IPS DF 6.9 (cell line): ENCODE data around the gene GMPPA.

ENCODE experiments used
- DNase-seq: peaks from one replicate; pipeline ENCODE4 v3.0.0-alpha.2; 2013; ENCODE audit warnings: low read depth, low spot score
- H3K27ac ChIP-seq: one replicate; pipeline ENCODE4 v1.5.1; 2013; ENCODE audit warnings: low read length, control low read depth
- H3K27me3 ChIP-seq: 2 replicates; pipeline ENCODE4 v1.6.1; 2013; ENCODE audit warnings: mild to moderate bottlenecking, low read length; ENCODE audit not compliant: control insufficient read depth, insufficient read depth
- H3K36me3 ChIP-seq: 2 replicates; pipeline ENCODE4 v1.6.1; 2013; ENCODE audit warnings: low read length; ENCODE audit not compliant: control insufficient read depth, insufficient read depth
- H3K4me1 ChIP-seq: 2 replicates; pipeline ENCODE4 v1.6.1; 2013; ENCODE audit warnings: low read length; ENCODE audit not compliant: control insufficient read depth, insufficient read depth
- H3K4me3 ChIP-seq: 2 replicates; pipeline ENCODE4 v1.5.1; 2013; ENCODE audit warnings: mild to moderate bottlenecking, low read length
- H3K9me3 ChIP-seq: 2 replicates; pipeline ENCODE4 v1.6.1; 2013; ENCODE audit warnings: low read length, inconsistent platforms; ENCODE audit not compliant: control insufficient read depth, insufficient read depth
- WGBS: extraction: QIAGEN DNeasy Blood & Tissue Kit; methylation state at CpG from one replicate; pipeline ENCODE4 v1.1.7; 2013; ENCODE audit warnings: mixed read lengths, missing lambda C conversion rate; ENCODE audit not compliant: insufficient read length, insufficient coverage; 5-methylcytosine and 5-hydroxymethylcytosine counted together

GMPPA gene

DNA sequence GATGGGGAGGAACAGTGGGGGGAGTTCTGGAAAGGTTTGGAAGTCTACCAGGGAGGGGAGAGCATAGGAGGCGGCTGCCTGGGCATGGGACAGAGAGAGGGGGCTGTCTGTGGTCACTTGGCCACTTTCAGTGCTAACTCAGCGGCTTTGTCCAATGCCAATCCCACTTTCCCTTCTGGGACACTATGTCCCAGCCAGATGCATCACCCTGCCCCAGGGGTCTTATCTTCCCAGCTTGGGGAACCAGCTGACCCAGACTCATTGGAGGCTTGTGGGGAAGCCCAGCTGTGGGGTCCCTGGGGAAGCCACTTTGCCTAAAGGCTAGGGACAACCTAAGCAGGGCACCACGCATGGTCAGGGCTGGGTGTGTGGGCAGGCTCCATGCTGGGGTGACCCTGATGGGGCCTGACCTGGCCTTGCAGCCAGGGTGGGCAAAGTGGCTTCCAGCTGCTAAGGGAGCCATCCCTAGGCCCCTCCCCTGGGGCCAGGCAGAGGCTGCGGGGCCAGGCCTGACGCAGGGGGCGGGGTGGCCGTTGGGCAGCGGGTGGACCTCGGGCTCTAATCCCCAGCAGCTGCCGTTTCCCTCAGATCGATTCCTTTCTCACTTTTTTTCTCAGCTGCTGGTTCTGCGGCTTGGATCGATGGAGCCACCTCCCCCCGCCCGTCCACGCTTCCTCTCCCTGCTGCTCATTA, 14.0 kb downstream of the GMPPA start:
- WGBS = no CpG with 5 or more reads among the region's 16 CpGs
- H3K27me3 ChIP-seq = peaks cover 12% of the 10 kb centered on the region
- no peaks in the 10 kb centered on the region; the same call in 1 of the 2 replicates for H3K36me3 ChIP-seq
- no peak for DNase-seq
- H3K4me1 ChIP-seq = peaks cover 25% of the 10 kb centered on the region
- no peak overlapping the region for H3K27ac ChIP-seq
- H3K4me3 ChIP-seq = no peak overlapping the region
- H3K9me3 ChIP-seq = no peaks in the 10 kb centered on the region

GRCh38 chr2:219513787-219514186, 15.1 kb downstream of the GMPPA start:
- Histone ChIP-seq H3K9me3 (no peaks in the 10 kb centered on the region), H3K27me3 (peaks cover 12% of the 10 kb centered on the region), H3K36me3 (no peaks in the 10 kb centered on the region; the same call in 1 of the 2 replicates), H3K4me3 (no peak overlapping the region), H3K4me1 (peaks cover 21% of the 10 kb centered on the region), H3K27ac (no peak overlapping the region)
- no peak for DNase-seq
- no CpG with 5 or more reads among the region's 4 CpGs for WGBS

DNA sequence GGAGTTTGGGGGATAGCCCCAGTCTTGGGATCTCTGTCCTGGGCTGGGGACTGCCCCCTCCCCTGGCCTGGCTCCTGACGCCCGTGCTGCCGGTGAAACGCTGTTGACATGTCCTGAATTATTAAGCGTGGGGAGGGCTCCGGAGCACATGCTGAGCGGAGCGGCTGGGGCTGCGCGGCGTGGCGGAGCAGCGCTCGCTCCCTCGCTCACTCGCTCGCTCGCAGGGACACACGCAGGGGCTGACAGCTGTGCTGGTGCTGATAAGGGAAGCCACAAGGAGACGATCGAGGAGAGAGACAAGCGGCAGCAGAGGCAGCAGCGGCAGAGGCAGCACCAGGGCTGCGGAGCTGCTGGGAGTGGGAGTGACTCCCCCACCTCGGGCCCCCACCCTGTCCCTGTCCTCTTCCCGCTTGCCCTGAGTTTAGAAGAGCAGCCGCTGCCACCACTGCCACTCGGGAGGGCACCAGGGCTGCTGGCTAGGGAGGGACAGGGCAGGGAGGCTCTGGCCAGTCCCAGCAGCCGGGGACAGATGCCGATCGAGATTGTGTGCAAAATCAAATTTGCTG, 15.6 kb downstream of the GMPPA start, which contains the start of gene ASIC4:
Gene ASIC4, plus strand, starts transcription at position 287 of the 566 bp plus-strand sequence. Its CDS starts 243 bp downstream, at position 530.
- Histone ChIP-seq H3K4me1 (peaks cover 19% of the 10 kb centered on the region), H3K27me3 (peaks cover 12% of the 10 kb centered on the region), H3K36me3 (no peaks in the 10 kb centered on the region; the same call in 1 of the 2 replicates), H3K4me3 (no peak within 1 kb of the TSS), H3K9me3 (no peaks in the 10 kb centered on the region), H3K27ac (no peak within 1 kb of the TSS)
- no peak for DNase-seq
- WGBS = no CpG with 5 or more reads among the region's 31 CpGs

DNA sequence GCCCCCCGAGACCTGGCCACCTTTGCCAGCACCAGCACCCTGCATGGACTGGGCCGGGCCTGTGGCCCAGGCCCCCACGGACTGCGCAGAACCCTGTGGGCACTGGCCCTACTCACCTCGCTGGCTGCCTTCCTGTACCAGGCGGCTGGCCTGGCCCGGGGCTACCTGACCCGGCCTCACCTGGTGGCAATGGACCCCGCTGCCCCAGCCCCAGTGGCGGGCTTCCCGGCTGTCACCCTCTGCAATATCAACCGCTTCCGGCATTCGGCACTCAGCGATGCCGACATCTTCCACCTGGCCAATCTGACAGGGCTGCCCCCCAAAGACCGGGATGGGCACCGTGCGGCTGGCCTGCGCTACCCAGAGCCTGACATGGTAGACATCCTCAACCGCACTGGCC, 16.1 kb downstream of the GMPPA start:
- peaks cover 12% of the 10 kb centered on the region for H3K27me3 ChIP-seq

DNA sequence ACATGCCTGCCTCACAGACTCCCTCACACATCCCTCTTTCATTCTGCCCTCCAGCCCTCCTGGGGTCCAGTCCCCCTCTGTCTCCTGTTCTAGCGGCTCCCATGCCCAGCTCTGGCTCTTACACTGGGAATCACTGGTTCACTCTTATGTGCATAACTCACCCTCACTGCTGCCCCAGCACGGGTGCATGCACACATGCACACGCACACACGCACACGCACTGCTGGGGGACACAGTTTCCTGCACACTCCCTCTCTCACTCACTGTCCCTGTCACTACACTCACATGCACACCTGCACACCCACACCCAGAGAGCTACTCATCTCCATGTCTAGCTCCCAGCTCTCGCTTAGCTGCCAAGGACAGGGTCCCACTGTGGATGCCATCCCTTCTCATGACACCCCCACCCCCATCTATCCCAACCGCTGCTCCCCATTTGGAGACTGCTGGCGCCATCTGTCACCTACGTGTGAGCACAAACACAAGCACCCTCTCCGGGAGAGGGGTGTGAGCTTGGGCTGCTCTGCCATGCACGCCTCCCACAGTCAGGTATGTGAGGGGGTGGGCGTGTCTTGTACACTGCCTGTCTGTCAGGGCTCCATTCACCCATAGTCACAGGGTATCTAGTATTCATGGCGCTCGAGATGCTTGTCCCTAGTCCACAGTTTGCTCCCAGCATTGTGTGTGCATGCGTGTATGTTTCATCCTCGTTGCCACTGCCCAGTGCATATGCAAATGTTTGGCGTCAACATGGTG, 17.4 kb downstream of the GMPPA start:
- Histone ChIP-seq H3K36me3 (no peaks in the 10 kb centered on the region; the same call in 1 of the 2 replicates), H3K27ac (no peak overlapping the region), H3K4me3 (no peak overlapping the region), H3K4me1 (peaks cover 13% of the 10 kb centered on the region), H3K27me3 (peaks cover 12% of the 10 kb centered on the region), H3K9me3 (no peaks in the 10 kb centered on the region)
- WGBS = no CpG with 5 or more reads among the region's 17 CpGs
- DNase-seq = no peak

More for the DNA sequence above, 16.1 kb downstream of the GMPPA start:
- DNase-seq = no peak
- no CpG with 5 or more reads among the region's 21 CpGs for WGBS
- Histone ChIP-seq H3K36me3 (no peaks in the 10 kb centered on the region; the same call in 1 of the 2 replicates), H3K27ac (no peak overlapping the region), H3K4me1 (peaks cover 17% of the 10 kb centered on the region), H3K9me3 (no peaks in the 10 kb centered on the region), H3K4me3 (no peak overlapping the region)

DNA sequence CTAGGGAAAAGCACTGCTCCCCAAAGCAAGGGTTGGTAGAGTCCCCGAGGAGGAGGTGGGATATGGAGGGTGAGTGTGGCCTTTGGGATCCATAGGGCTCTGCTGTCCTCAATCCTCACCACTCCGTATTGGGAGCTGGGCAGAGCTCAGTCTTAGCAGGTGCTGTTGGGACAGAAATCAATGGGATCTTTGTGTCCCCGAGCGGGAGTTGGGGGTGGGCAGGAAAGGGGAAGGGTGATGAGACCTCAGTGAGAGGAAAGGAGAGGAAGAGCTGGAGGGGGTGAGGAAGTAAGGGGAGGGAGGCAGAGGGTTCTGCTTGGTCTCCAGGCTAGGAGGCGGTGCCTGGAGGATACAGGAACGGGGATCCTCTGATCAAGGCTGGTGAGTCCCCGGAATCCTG, 18.2 kb downstream of the GMPPA start:
- no CpG with 5 or more reads among the region's 7 CpGs for WGBS
- Histone ChIP-seq H3K4me1 (peaks cover 18% of the 10 kb centered on the region), H3K27ac (no peak overlapping the region), H3K36me3 (no peaks in the 10 kb centered on the region; the same call in 1 of the 2 replicates), H3K27me3 (peaks cover 12% of the 10 kb centered on the region), H3K4me3 (no peak overlapping the region), H3K9me3 (no peaks in the 10 kb centered on the region)
- no peak for DNase-seq

- DNase-seq = no peak
- Histone ChIP-seq H3K27me3 (peaks cover 10% of the 10 kb centered on the region), H3K4me3 (no peak overlapping the region), H3K4me1 (peaks cover 12% of the 10 kb centered on the region), H3K36me3 (no peaks in the 10 kb centered on the region; the same call in 1 of the 2 replicates), H3K9me3 (no peaks in the 10 kb centered on the region), H3K27ac (no peak overlapping the region)
- WGBS = no CpG with 5 or more reads among the region's 10 CpGs
Measured at GRCh38 chr2:219517954-219518778, 19.5 kb downstream of the GMPPA start.

DNA sequence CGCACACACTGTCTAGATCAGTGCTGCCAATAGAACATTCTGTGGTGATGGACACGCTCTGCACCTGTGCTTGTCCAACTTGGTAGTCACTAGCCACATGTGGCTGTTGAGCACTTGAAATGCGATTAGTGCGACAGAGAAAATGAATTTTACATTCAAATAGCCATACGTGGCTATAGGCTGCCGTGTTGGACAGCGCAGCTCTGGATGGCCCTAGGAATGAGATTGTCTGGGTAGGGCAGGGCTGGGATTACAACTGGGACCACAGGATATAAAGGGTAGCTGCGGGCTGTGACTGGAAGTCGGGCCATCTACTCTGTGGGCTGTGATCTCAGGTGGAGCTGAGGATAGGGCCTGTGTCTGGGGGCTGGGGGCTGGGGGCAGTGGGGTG, 20.8 kb downstream of the GMPPA start:
- Histone ChIP-seq H3K9me3 (no peaks in the 10 kb centered on the region), H3K4me3 (no peak overlapping the region), H3K27me3 (peaks cover 2% of the 10 kb centered on the region), H3K27ac (no peak overlapping the region), H3K4me1 (peaks cover 9% of the 10 kb centered on the region), H3K36me3 (no peaks in the 10 kb centered on the region; the same call in 1 of the 2 replicates)
- no peak for DNase-seq
- no CpG with 5 or more reads among the region's 9 CpGs for WGBS

DNA sequence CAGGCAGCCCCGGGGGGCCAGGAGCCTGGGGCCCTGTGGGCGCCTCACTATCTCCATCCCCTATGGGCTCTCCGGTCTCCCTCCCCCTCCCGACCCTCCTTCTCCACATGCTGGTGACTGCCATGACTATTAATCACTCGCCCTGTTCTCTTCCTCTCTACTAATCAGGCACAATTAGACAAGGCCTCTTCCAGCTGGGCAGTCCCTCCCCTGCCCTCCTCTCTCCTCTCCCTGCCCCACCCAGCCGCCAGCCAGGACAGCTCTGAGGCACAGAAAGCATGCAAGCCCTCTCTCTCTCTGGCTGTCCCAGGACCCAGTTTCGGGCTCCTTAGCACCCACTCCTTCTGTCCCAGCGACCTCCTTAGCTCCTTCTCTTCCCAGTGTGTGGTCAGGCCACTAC, 21.4 kb downstream of the GMPPA start:
- Histone ChIP-seq H3K4me1 (peaks cover 9% of the 10 kb centered on the region), H3K27ac (no peak overlapping the region), H3K4me3 (no peak overlapping the region), H3K9me3 (no peaks in the 10 kb centered on the region), H3K27me3 (peaks cover 2% of the 10 kb centered on the region), H3K36me3 (no peaks in the 10 kb centered on the region; the same call in 1 of the 2 replicates)
- WGBS = no CpG with 5 or more reads among the region's 8 CpGs
- no peak for DNase-seq
